NCI-H526 treated with DMSO at 0.1 percent for 48 hours (cell line): Measurements from ENCODE around the gene ZNF322.

Source experiments
- DNase-seq: peaks from one replicate; lab custom pipeline; 2025; lab: John Stamatoyannopoulos, UW

ZNF322 gene

DNA sequence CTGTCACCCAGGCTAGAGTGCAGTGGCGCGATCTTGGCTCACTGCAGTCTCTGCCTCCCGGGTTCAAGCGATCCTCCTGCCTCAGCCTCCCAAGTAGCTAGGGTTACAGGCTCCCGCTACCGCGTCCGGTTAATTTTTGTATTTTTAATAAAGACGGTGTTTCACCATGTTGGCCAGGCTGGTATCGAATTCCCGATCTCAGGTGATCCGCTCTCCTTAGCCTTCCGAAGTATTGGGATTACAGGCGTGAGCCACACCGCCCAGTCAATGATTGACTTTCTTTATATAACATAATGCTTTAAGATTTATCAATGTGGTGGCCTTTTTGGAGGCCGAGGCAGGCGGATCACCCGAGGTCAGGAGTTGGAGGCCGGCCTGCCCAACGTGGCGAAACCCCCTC is 70.6 kb downstream of the ZNF322 start:
- DNase-seq = no peak
